ENCODE measurements around the gene ABCC12.

- TF ChIP-seq, protein P1, sequence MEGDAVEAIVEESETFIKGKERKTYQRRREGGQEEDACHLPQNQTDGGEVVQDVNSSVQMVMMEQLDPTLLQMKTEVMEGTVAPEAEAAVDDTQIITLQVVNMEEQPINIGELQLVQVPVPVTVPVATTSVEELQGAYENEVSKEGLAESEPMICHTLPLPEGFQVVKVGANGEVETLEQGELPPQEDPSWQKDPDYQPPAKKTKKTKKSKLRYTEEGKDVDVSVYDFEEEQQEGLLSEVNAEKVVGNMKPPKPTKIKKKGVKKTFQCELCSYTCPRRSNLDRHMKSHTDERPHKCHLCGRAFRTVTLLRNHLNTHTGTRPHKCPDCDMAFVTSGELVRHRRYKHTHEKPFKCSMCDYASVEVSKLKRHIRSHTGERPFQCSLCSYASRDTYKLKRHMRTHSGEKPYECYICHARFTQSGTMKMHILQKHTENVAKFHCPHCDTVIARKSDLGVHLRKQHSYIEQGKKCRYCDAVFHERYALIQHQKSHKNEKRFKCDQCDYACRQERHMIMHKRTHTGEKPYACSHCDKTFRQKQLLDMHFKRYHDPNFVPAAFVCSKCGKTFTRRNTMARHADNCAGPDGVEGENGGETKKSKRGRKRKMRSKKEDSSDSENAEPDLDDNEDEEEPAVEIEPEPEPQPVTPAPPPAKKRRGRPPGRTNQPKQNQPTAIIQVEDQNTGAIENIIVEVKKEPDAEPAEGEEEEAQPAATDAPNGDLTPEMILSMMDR (IDR thresholded peaks at IDR 0.05), result no peak
- no peak for TF ChIP-seq POLR2A (IDR thresholded peaks at IDR 0.05)
- peak in 1 of 3 donors; percentile 13 for TF ChIP-seq POLR2AphosphoS5 (IDR thresholded peaks at IDR 0.05)
Measured at GRCh38 chr16:48126801-48127644, 28.8 kb downstream of the ABCC12 start.

Measured in stomach (tissue), 4 donors.